Measurements from ENCODE around the gene NUP205.

DNA sequence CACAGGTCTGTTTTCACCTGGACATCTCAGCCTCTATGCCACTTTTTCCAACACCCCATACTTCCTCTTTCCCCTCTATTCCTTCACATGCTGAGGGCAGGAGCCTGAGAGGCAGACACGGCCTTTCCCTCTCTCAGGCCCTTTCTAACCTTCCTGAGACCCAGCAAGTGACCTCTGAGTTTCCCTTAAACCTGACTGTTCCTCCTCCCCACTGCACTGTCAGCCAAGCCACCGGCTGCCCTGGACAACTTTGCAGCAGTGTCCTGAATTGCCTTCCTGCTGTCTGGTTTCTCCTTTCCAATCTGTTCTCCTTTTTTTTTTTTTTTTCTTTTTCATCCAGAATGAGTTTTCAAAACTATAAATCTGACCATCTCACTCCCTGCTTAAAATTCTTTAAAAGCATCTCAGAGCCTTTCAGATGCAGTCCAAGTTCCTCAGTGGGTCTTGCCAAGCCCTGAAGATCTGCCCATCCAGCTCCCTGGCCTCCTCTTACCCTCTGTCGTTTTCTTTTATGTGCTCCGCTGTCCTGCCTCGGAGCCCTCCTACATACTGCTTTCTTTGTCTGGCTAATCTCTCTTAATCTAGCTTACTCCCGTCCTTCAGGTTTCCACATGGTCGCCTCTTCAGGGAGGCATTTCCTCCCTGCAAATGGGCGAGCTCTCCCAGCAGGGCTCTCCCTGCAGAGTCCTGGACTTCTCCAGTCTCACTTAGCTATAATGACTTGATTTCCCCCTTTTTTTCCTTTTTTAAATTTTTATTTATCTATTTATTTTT, 139.7 kb downstream of the NUP205 start:
- no peak for TF ChIP-seq RORB (CRISPR knock-in tag; IDR thresholded peaks at IDR 0.05)
- no peak for TF ChIP-seq NFYB (CRISPR knock-in tag; conservative IDR thresholded peaks at IDR 0.05; ENCODE audit: low read depth)
- TF ChIP-seq GABPB1 (CRISPR knock-in tag; IDR thresholded peaks at IDR 0.05), result no peak
- TF ChIP-seq, protein P1, sequence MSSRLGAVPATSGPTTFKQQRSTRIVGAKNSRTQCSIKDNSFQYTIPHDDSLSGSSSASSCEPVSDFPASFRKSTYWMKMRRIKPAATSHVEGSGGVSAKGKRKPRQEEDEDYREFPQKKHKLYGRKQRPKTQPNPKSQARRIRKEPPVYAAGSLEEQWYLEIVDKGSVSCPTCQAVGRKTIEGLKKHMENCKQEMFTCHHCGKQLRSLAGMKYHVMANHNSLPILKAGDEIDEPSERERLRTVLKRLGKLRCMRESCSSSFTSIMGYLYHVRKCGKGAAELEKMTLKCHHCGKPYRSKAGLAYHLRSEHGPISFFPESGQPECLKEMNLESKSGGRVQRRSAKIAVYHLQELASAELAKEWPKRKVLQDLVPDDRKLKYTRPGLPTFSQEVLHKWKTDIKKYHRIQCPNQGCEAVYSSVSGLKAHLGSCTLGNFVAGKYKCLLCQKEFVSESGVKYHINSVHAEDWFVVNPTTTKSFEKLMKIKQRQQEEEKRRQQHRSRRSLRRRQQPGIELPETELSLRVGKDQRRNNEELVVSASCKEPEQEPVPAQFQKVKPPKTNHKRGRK (CRISPR knock-in tag; IDR thresholded peaks at IDR 0.05; ENCODE audit: borderline replicate concordance), result no peak
- no peak for TF ChIP-seq JUN (CRISPR knock-in tag; IDR thresholded peaks at IDR 0.05)
- TF ChIP-seq, protein P2, sequence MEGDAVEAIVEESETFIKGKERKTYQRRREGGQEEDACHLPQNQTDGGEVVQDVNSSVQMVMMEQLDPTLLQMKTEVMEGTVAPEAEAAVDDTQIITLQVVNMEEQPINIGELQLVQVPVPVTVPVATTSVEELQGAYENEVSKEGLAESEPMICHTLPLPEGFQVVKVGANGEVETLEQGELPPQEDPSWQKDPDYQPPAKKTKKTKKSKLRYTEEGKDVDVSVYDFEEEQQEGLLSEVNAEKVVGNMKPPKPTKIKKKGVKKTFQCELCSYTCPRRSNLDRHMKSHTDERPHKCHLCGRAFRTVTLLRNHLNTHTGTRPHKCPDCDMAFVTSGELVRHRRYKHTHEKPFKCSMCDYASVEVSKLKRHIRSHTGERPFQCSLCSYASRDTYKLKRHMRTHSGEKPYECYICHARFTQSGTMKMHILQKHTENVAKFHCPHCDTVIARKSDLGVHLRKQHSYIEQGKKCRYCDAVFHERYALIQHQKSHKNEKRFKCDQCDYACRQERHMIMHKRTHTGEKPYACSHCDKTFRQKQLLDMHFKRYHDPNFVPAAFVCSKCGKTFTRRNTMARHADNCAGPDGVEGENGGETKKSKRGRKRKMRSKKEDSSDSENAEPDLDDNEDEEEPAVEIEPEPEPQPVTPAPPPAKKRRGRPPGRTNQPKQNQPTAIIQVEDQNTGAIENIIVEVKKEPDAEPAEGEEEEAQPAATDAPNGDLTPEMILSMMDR (IDR thresholded peaks at IDR 0.05), result no peak
- TF ChIP-seq FOXJ3 (CRISPR knock-in tag; IDR thresholded peaks at IDR 0.05; ENCODE audit: borderline replicate concordance), result no peak
- TF ChIP-seq, protein P3, sequence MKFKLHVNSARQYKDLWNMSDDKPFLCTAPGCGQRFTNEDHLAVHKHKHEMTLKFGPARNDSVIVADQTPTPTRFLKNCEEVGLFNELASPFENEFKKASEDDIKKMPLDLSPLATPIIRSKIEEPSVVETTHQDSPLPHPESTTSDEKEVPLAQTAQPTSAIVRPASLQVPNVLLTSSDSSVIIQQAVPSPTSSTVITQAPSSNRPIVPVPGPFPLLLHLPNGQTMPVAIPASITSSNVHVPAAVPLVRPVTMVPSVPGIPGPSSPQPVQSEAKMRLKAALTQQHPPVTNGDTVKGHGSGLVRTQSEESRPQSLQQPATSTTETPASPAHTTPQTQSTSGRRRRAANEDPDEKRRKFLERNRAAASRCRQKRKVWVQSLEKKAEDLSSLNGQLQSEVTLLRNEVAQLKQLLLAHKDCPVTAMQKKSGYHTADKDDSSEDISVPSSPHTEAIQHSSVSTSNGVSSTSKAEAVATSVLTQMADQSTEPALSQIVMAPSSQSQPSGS (CRISPR knock-in tag; IDR thresholded peaks at IDR 0.05; ENCODE audit: borderline replicate concordance, low read depth), result no peak
- TF ChIP-seq, protein P4, sequence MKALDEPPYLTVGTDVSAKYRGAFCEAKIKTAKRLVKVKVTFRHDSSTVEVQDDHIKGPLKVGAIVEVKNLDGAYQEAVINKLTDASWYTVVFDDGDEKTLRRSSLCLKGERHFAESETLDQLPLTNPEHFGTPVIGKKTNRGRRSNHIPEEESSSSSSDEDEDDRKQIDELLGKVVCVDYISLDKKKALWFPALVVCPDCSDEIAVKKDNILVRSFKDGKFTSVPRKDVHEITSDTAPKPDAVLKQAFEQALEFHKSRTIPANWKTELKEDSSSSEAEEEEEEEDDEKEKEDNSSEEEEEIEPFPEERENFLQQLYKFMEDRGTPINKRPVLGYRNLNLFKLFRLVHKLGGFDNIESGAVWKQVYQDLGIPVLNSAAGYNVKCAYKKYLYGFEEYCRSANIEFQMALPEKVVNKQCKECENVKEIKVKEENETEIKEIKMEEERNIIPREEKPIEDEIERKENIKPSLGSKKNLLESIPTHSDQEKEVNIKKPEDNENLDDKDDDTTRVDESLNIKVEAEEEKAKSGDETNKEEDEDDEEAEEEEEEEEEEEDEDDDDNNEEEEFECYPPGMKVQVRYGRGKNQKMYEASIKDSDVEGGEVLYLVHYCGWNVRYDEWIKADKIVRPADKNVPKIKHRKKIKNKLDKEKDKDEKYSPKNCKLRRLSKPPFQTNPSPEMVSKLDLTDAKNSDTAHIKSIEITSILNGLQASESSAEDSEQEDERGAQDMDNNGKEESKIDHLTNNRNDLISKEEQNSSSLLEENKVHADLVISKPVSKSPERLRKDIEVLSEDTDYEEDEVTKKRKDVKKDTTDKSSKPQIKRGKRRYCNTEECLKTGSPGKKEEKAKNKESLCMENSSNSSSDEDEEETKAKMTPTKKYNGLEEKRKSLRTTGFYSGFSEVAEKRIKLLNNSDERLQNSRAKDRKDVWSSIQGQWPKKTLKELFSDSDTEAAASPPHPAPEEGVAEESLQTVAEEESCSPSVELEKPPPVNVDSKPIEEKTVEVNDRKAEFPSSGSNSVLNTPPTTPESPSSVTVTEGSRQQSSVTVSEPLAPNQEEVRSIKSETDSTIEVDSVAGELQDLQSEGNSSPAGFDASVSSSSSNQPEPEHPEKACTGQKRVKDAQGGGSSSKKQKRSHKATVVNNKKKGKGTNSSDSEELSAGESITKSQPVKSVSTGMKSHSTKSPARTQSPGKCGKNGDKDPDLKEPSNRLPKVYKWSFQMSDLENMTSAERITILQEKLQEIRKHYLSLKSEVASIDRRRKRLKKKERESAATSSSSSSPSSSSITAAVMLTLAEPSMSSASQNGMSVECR (CRISPR knock-in tag; IDR thresholded peaks at IDR 0.05; ENCODE audit: borderline replicate concordance), result no peak

Data from WTC11 (cell line).